ENCODE measurements around the gene RASGRF2. TPM values are rescaled to one million over a fixed set of nuclear protein-coding genes. Genes with fewer than 3 reads are reported as not detected.

Gene RASGRF2
- total and polyA plus RNA-seq, 2 of the 13 experiments (the other 11 are each of a cell fraction or from before 2014, with no cell fraction given), result 23.6 to 29.0 TPM

DNA sequence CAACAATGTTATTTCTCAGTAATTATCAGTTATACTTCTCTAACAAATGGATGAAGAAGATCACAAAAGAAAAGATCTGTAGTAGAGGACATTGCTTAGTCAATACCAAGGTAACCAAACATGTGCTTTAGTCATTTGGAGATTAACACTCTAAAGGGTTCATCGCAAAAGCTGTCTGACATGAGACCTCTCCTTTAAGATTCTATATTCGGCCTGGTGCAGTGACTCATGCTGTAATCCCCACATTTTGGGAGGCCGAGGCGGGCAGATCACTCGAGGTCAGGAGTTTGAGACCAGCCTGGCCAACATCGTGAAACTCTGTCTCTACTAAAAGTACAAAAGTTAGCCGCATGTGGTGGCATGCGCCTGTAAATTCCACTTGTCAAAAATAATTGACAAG, 254.7 kb downstream of the RASGRF2 start (continued):
- TF ChIP-seq, protein P1, sequence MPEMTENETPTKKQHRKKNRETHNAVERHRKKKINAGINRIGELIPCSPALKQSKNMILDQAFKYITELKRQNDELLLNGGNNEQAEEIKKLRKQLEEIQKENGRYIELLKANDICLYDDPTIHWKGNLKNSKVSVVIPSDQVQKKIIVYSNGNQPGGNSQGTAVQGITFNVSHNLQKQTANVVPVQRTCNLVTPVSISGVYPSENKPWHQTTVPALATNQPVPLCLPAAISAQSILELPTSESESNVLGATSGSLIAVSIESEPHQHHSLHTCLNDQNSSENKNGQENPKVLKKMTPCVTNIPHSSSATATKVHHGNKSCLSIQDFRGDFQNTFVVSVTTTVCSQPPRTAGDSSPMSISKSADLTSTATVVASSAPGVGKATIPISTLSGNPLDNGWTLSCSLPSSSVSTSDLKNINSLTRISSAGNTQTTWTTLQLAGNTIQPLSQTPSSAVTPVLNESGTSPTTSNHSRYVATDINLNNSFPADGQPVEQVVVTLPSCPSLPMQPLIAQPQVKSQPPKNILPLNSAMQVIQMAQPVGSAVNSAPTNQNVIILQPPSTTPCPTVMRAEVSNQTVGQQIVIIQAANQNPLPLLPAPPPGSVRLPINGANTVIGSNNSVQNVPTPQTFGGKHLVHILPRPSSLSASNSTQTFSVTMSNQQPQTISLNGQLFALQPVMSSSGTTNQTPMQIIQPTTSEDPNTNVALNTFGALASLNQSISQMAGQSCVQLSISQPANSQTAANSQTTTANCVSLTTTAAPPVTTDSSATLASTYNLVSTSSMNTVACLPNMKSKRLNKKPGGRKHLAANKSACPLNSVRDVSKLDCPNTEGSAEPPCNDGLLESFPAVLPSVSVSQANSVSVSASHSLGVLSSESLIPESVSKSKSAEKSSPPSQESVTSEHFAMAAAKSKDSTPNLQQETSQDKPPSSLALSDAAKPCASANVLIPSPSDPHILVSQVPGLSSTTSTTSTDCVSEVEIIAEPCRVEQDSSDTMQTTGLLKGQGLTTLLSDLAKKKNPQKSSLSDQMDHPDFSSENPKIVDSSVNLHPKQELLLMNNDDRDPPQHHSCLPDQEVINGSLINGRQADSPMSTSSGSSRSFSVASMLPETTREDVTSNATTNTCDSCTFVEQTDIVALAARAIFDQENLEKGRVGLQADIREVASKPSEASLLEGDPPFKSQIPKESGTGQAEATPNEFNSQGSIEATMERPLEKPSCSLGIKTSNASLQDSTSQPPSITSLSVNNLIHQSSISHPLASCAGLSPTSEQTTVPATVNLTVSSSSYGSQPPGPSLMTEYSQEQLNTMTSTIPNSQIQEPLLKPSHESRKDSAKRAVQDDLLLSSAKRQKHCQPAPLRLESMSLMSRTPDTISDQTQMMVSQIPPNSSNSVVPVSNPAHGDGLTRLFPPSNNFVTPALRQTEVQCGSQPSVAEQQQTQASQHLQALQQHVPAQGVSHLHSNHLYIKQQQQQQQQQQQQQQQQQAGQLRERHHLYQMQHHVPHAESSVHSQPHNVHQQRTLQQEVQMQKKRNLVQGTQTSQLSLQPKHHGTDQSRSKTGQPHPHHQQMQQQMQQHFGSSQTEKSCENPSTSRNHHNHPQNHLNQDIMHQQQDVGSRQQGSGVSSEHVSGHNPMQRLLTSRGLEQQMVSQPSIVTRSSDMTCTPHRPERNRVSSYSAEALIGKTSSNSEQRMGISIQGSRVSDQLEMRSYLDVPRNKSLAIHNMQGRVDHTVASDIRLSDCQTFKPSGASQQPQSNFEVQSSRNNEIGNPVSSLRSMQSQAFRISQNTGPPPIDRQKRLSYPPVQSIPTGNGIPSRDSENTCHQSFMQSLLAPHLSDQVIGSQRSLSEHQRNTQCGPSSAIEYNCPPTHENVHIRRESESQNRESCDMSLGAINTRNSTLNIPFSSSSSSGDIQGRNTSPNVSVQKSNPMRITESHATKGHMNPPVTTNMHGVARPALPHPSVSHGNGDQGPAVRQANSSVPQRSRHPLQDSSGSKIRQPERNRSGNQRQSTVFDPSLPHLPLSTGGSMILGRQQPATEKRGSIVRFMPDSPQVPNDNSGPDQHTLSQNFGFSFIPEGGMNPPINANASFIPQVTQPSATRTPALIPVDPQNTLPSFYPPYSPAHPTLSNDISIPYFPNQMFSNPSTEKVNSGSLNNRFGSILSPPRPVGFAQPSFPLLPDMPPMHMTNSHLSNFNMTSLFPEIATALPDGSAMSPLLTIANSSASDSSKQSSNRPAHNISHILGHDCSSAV (CRISPR knock-in tag; IDR thresholded peaks at IDR 0.05; ENCODE audit: borderline replicate concordance), result no peak
- TF ChIP-seq RAD51 (IDR thresholded peaks at IDR 0.05; ENCODE audit: borderline replicate concordance) (no peak), HOXA5 (CRISPR knock-in tag; IDR thresholded peaks at IDR 0.05) (no peak), RBM39 (IDR thresholded peaks at IDR 0.05; ENCODE audit: low read depth, low read length, poor library complexity, severe bottlenecking) (no peak), IKZF5 (CRISPR knock-in tag; IDR thresholded peaks at IDR 0.05) (no peak), ZNF451 (CRISPR knock-in tag; IDR thresholded peaks at IDR 0.05) (no peak), HOXA3 (CRISPR knock-in tag; IDR thresholded peaks at IDR 0.05) (no peak), XRCC5 (optimal IDR thresholded peaks at IDR 0.05; ENCODE audit: low read length) (no peak)

Data from HepG2 (cell line).